ENCODE results near the gene COBLL1.

The COBLL1 gene

DNA sequence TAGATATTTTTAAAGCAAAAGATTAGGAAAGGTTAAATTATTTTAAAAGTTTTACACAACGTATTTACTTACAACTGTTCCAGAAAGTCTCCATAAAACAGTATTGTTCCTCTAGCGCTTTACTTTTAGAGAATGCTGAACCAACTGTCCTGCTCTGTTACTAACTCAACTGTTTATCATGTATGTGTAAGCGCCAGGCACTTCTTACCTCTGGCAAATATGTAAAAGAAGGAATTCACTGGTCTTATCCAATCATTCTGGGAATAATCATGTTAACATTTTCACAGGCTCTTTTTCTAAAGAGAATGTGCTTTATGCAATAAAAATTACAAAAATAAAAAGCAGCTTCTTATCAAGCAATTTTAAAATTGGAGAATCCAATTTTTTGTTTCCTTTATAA is 68.0 kb downstream of the COBLL1 start:
- CTCF ChIA-PET, result interaction anchor here (0.9 kb wide), 1 partner anchor 8 kb away, joined by 3 read pairs; no protein-coding TSS in a partner anchor
- DNase-seq (ENCODE audit: extremely low spot score), result no peak
- no peak for TF ChIP-seq CTCF (IDR thresholded peaks at IDR 0.05; ENCODE audit: control extremely low read depth, extremely low read depth, low read depth, missing control alignments)
- POLR2A ChIA-PET, result no interaction called here

DNA sequence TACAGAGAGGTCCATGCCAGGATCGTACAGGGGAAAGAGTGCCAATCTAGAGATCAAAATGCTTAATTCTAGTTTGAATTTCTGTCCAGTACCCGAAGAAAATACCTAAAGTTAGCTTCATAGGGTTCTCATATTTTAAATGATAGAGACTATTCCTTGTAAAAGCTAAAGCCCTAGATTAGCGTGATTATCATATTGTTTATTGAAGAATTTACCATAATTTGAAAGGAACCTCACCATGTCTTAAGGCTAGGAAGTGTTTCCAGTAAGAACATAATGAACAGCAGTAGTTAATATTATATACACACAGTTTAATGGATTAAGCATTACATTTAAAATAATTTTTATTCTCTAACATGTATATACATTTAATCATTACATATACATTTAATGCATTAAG is 68.5 kb downstream of the COBLL1 start:
- no peak for DNase-seq (ENCODE audit: extremely low spot score)
- no peak for TF ChIP-seq CTCF (IDR thresholded peaks at IDR 0.05; ENCODE audit: control extremely low read depth, extremely low read depth, low read depth, missing control alignments)
- ChIA-PET CTCF (no interaction called here), POLR2A (no interaction called here)

GRCh38 chr2:164771897-164772296 is 69.7 kb downstream of the COBLL1 start:
- ChIA-PET POLR2A (no interaction called here), CTCF (interaction anchor here (1.0 to 1.3 kb wide), 2 partner anchors 16 kb away, joined by 3 read pairs; no protein-coding TSS in a partner anchor)
- DNase-seq (ENCODE audit: extremely low spot score), result no peak
- TF ChIP-seq CTCF (IDR thresholded peaks at IDR 0.05; ENCODE audit: control extremely low read depth, extremely low read depth, low read depth, missing control alignments), result no peak

GRCh38 chr2:164770421-164770916 is 71.2 kb downstream of the COBLL1 start:
- CTCF ChIA-PET, result no interaction called here
- no peak for DNase-seq (ENCODE audit: extremely low spot score)
- POLR2A ChIA-PET, result no interaction called here
- TF ChIP-seq CTCF (IDR thresholded peaks at IDR 0.05; ENCODE audit: control extremely low read depth, extremely low read depth, low read depth, missing control alignments), result no peak

- TF ChIP-seq CTCF (IDR thresholded peaks at IDR 0.05; ENCODE audit: control extremely low read depth, extremely low read depth, low read depth, missing control alignments), result no peak
- ChIA-PET CTCF (no interaction called here), POLR2A (no interaction called here)
- no peak for DNase-seq (ENCODE audit: extremely low spot score)
Measured at GRCh38 chr2:164766954-164767320, 74.7 kb downstream of the COBLL1 start.

DNA sequence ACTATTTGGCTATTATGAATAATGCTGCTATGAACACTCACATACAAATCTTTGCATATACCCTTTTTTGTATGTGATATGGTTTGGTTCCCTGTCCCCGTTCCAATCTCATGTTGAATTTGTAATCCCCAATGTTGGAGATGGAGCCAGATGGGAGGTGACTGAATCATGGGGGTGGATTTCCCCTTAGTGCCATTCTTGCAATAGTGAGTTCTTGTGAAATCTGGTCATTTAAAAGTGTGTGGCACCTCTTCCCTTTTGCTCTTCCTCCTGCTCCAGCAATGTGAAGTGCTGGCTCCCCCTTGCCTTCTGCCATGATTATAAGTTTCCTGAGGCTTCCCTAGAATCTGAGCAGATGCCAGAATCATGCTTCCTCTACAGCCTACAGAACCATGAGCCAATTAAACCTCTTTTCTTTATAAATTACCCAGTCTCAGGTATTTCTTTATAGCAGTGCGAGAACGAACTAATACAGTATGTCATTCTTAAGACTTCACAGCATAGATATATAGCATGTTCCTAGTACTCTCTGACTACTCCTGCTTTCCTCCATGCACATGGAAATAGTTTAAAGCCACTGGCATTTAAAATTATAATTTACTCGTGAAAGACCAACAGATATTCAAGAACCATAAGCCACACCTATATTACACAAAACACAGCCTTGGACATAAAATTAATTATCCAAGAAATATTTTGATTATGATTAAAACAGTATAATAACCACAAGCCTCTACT is 75.2 kb downstream of the COBLL1 start:
- POLR2A ChIA-PET, result no interaction called here
- CTCF ChIA-PET, result interaction anchor here (1.1 kb wide), 1 partner anchor 8 kb away, joined by 3 read pairs; no protein-coding TSS in a partner anchor
- no peak for DNase-seq (ENCODE audit: extremely low spot score)
- TF ChIP-seq CTCF (IDR thresholded peaks at IDR 0.05; ENCODE audit: control extremely low read depth, extremely low read depth, low read depth, missing control alignments), result no peak

Data from GM10248 (cell line).